HepG2 (cell line): ENCODE data around the gene ETV2. TPM values are rescaled to one million over a fixed set of nuclear protein-coding genes. Genes with fewer than 3 reads are reported as not detected.

Experiments
- BRCA1 ChIP-seq: sonication (generic); formaldehyde crosslinking; IDR thresholded peaks from 2 replicates; pipeline ENCODE4 v1.4.0; 2020; ENCODE audit warnings: missing genetic modification reagents
- CREM ChIP-seq, 2 experiments: sonication (generic) in 1 of 2; formaldehyde crosslinking in 1 of 2; IDR thresholded peaks; 2 replicates each; pipeline versions ENCODE4 v1.4.0 to v1.6.1; 2016 to 2020; ENCODE audit warnings: antibody characterized with exemption in 1 of 2, mild to moderate bottlenecking in 1 of 2, missing genetic modification reagents in 1 of 2
- DR1 ChIP-seq: sonication (generic); formaldehyde crosslinking; IDR thresholded peaks from 2 replicates; pipeline ENCODE4 v1.8.0; 2021; ENCODE audit warnings: mild to moderate bottlenecking, missing genetic modification reagents, inconsistent platforms
- EEA1 ChIP-seq: sonication (generic); formaldehyde crosslinking; IDR thresholded peaks from 2 replicates; pipeline ENCODE4 v1.5.1; 2020; ENCODE audit warnings: mild to moderate bottlenecking, missing genetic modification reagents, borderline replicate concordance
- FOXK1 ChIP-seq: sonication (generic); formaldehyde crosslinking; IDR thresholded peaks from 2 replicates; pipeline ENCODE4 v1.4.0; 2020; ENCODE audit warnings: low read depth, missing genetic modification reagents, borderline replicate concordance
- KLF6 ChIP-seq: IDR thresholded peaks from 2 replicates; pipeline ENCODE4 v1.8.0; 2016; ENCODE audit warnings: missing biosample characterization, missing genetic modification reagents
- KLF9 ChIP-seq: IDR thresholded peaks from 2 replicates; pipeline ENCODE4 v1.6.1; 2016; ENCODE audit warnings: low read depth
- MEIS1 ChIP-seq: sonication (generic); formaldehyde crosslinking; IDR thresholded peaks from 2 replicates; pipeline ENCODE4 v1.9.0; 2021; ENCODE audit warnings: mild to moderate bottlenecking, missing genetic modification reagents, moderate library complexity, borderline replicate concordance
- PHF8 ChIP-seq: sonication (generic); formaldehyde crosslinking; IDR thresholded peaks from 2 replicates; pipeline ENCODE4 v1.5.0; 2020; ENCODE audit warnings: missing genetic modification reagents
- STAT5B ChIP-seq: sonication (generic); formaldehyde crosslinking; IDR thresholded peaks from 2 replicates; pipeline ENCODE4 v1.4.0; 2020; ENCODE audit warnings: missing genetic modification reagents
- ZFP82 ChIP-seq: sonication (generic); formaldehyde crosslinking; IDR thresholded peaks from 2 replicates; pipeline ENCODE4 v1.5.1; 2020; ENCODE audit warnings: mild to moderate bottlenecking, missing genetic modification reagents, borderline replicate concordance
- ZNF205 ChIP-seq: IDR thresholded peaks from 2 replicates; pipeline ENCODE4 v1.6.1; 2018; ENCODE audit warnings: missing biosample characterization, missing genetic modification reagents
- ZNF451 ChIP-seq: sonication (generic); formaldehyde crosslinking; IDR thresholded peaks from 2 replicates; pipeline ENCODE4 v1.5.0; 2020; ENCODE audit warnings: mild to moderate bottlenecking, missing genetic modification reagents
- ZNF460 ChIP-seq: sonication (generic); formaldehyde crosslinking; IDR thresholded peaks from 2 replicates; pipeline ENCODE4 v1.5.1; 2020; ENCODE audit warnings: missing genetic modification reagents, mild to moderate bottlenecking, borderline replicate concordance
- ZNF615 ChIP-seq: sonication (generic); formaldehyde crosslinking; IDR thresholded peaks from 2 replicates; pipeline ENCODE4 v1.5.0; 2020; ENCODE audit warnings: mild to moderate bottlenecking, missing genetic modification reagents, borderline replicate concordance
- ZNF672 ChIP-seq: sonication (generic); formaldehyde crosslinking; IDR thresholded peaks from 2 replicates; pipeline ENCODE4 v1.8.1; 2022; ENCODE audit warnings: missing genetic modification reagents
- ZSCAN20 ChIP-seq: sonication (generic); formaldehyde crosslinking; IDR thresholded peaks from 2 replicates; pipeline ENCODE4 v1.4.0; 2020; ENCODE audit warnings: missing genetic modification reagents, mild to moderate bottlenecking, borderline replicate concordance
- ZZZ3 ChIP-seq: sonication (generic); formaldehyde crosslinking; IDR thresholded peaks from 2 replicates; pipeline ENCODE4 v1.4.0; 2020; ENCODE audit warnings: missing genetic modification reagents, mild to moderate bottlenecking, borderline replicate concordance
- polyA plus RNA-seq, 8 experiments: library from polyadenylated mRNA; depleted of rRNA in 3 of 8; stranded (reverse) in 7 of 8; unstranded in 1 of 8; fragments of >200 nt; fragmentation: Illumina TruSeq in 4 of 8; extraction: Trizol in 4 of 8; gene quantifications; 2 replicates each; pipeline versions ENCODE4 v1.2.1 to v1.2.3, GENCODE V29; 2011 to 2016; ENCODE audit warnings: low read depth in 4 of 8, missing spikeins in 1 of 8, mixed read lengths in 1 of 8; ENCODE audit not compliant: insufficient read depth in 1 of 8
- total RNA-seq, 5 experiments: library from RNA; depleted of rRNA; stranded (reverse); fragments of >200 nt; fragmentation: Illumina TruSeq; extraction: Trizol; gene quantifications; 2 replicates each; pipeline ENCODE4 v1.2.3, GENCODE V29; 2016; ENCODE audit warnings: low read depth in 1 of 5
- TF ChIP-seq, protein P1 (sequence below): sonication (generic); formaldehyde crosslinking; IDR thresholded peaks from 2 replicates; pipeline ENCODE4 v1.8.1; 2023; ENCODE audit warnings: mild to moderate bottlenecking, inconsistent platforms, moderate library complexity, missing genetic modification reagents, borderline replicate concordance
- TF ChIP-seq, protein P2 (sequence below): sonication (generic); formaldehyde crosslinking; IDR thresholded peaks from 2 replicates; pipeline ENCODE4 v1.5.0; 2020; ENCODE audit warnings: missing genetic modification reagents, mild to moderate bottlenecking, borderline replicate concordance
- TF ChIP-seq, protein P3 (sequence below): sonication (generic); formaldehyde crosslinking; IDR thresholded peaks from 2 replicates; pipeline ENCODE4 v1.4.0; 2020; ENCODE audit warnings: missing genetic modification reagents, borderline replicate concordance
- TF ChIP-seq, protein P4 (sequence below): sonication (generic); formaldehyde crosslinking; IDR thresholded peaks from 2 replicates; pipeline ENCODE4 v1.8.0; 2023; ENCODE audit warnings: mild to moderate bottlenecking, missing genetic modification reagents

ETV2 gene
- total and polyA plus RNA-seq, 2 of the 13 experiments (the other 11 are each of a cell fraction or from before 2014, with no cell fraction given): 0.07 to 0.20 TPM

DNA sequence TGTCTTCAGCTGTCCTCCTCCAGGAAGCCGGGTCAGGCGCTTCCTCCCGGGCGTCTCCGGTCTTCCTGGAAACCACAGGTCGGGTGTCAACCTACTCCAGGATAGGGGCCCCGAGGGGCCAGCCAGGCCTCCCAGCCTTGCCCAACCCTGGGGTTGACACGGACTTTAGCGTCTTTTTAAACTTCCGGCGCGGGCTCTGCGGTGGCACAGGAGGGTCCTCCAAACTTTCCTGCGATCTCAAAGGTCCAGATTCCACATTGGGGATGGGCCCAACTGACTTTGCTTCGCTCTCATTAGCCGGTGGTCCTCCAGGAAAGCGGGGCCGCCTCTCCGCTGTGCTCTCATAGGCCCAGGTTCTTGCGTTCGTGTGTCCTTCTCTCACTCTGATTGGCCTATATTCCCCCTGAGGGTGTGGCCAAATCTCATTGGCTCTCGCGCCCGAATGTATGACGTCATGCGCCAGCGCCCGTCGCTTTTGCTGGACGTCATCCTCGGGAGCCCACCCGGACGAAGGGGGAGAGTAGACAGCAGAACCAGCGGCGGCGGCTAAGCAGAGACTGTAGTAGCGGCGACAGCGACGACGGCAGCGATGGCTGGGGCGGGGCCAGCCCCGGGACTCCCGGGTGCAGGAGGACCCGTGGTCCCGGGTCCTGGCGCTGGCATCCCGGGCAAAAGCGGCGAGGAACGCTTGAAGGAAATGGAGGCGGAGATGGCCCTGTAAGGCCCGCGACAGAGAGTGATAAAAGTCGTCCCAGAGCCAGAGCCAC, 12.8 kb upstream of the ETV2 start, which contains the start of gene RBM42 (continued):
- TF ChIP-seq, protein P1, sequence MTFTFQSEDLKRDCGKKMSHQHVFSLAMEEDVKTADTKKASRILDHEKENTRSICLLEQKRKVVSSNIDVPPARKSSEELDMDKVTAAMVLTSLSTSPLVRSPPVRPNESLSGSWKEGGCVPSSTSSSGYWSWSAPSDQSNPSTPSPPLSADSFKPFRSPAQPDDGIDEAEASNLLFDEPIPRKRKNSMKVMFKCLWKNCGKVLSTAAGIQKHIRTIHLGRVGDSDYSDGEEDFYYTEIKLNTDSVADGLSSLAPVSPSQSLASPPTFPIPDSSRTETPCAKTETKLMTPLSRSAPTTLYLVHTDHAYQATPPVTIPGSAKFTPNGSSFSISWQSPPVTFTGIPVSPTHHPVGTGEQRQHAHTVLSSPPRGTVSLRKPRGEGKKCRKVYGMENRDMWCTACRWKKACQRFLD (CRISPR knock-in tag): peak; percentile 64; the same call in 1 of the 2 replicates
- no peak for TF ChIP-seq BRCA1 (CRISPR knock-in tag)
- TF ChIP-seq EEA1 (CRISPR knock-in tag): no peak
- TF ChIP-seq ZNF615: no peak
- peak; percentile 85 for TF ChIP-seq DR1 (CRISPR knock-in tag)
- TF ChIP-seq CREM (IDR thresholded peaks at IDR 0.05): peak; percentile 100
- peak; percentile 99 for TF ChIP-seq CREM (CRISPR knock-in tag; IDR thresholded peaks at IDR 0.05)
- TF ChIP-seq, protein P2, sequence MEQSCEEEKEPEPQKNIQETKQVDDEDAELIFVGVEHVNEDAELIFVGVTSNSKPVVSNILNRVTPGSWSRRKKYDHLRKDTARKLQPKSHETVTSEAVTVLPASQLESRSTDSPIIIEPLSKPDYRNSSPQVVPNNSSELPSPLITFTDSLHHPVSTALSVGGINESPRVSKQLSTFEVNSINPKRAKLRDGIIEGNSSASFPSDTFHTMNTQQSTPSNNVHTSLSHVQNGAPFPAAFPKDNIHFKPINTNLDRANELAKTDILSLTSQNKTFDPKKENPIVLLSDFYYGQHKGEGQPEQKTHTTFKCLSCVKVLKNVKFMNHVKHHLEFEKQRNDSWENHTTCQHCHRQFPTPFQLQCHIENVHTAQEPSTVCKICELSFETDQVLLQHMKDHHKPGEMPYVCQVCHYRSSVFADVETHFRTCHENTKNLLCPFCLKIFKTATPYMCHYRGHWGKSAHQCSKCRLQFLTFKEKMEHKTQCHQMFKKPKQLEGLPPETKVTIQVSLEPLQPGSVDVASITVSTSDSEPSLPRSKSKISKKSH (CRISPR knock-in tag): peak; percentile 37; the same call in 1 of the 2 replicates
- TF ChIP-seq ZNF451 (CRISPR knock-in tag): no peak
- peak; percentile 79; the same call in 1 of the 2 replicates for TF ChIP-seq MEIS1
- no peak for TF ChIP-seq ZNF672
- no peak for TF ChIP-seq KLF9
- no peak for TF ChIP-seq STAT5B (CRISPR knock-in tag)
- TF ChIP-seq, protein P3, sequence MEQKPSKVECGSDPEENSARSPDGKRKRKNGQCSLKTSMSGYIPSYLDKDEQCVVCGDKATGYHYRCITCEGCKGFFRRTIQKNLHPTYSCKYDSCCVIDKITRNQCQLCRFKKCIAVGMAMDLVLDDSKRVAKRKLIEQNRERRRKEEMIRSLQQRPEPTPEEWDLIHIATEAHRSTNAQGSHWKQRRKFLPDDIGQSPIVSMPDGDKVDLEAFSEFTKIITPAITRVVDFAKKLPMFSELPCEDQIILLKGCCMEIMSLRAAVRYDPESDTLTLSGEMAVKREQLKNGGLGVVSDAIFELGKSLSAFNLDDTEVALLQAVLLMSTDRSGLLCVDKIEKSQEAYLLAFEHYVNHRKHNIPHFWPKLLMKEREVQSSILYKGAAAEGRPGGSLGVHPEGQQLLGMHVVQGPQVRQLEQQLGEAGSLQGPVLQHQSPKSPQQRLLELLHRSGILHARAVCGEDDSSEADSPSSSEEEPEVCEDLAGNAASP (CRISPR knock-in tag): 0 out of 2 replicates have a peak, but pooled peaks have one; percentile 26
- TF ChIP-seq, protein P4, sequence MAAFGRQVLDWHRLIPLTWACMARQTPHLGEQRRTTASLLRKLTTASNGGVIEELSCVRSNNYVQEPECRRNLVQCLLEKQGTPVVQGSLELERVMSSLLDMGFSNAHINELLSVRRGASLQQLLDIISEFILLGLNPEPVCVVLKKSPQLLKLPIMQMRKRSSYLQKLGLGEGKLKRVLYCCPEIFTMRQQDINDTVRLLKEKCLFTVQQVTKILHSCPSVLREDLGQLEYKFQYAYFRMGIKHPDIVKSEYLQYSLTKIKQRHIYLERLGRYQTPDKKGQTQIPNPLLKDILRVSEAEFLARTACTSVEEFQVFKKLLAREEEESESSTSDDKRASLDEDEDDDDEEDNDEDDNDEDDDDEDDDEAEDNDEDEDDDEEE: 0 out of 2 replicates have a peak, but pooled peaks have one; percentile 35
- TF ChIP-seq FOXK1 (CRISPR knock-in tag): peak; percentile 95; the same call in 1 of the 2 replicates
- peak; percentile 84 for TF ChIP-seq PHF8 (CRISPR knock-in tag)
- no peak for TF ChIP-seq ZNF460
- TF ChIP-seq KLF6 (CRISPR knock-in tag): no peak
- peak; percentile 76; the same call in 1 of the 2 replicates for TF ChIP-seq ZNF205 (CRISPR knock-in tag)
- no peak for TF ChIP-seq ZSCAN20 (CRISPR knock-in tag)
- TF ChIP-seq ZZZ3 (CRISPR knock-in tag): peak; percentile 90; the same call in 1 of the 2 replicates
- no peak for TF ChIP-seq ZFP82
